Sigmoid colon (tissue), 7 donors: Measurements from ENCODE around the gene FOLR2. TPM values are rescaled to one million over a fixed set of nuclear protein-coding genes. Genes with fewer than 3 reads are reported as not detected.

ENCODE experiments used
- DNase-seq: peaks from one replicate; pipeline ENCODE4 v3.0.0-alpha.2; 2019
- H3K27ac ChIP-seq, 4 donors: fragments of 200-600 bp; sonication (generic); one replicate each; pipeline ENCODE4 v1.5.1; 2016 to 2019; ENCODE audit warnings: mild to moderate bottlenecking in 1 of 4
- H3K27me3 ChIP-seq, 3 donors: fragments of 200-600 bp; sonication (generic); one replicate each; pipeline ENCODE4 v1.5.1; 2019; ENCODE audit warnings: mild to moderate bottlenecking in 1 of 3
- H3K36me3 ChIP-seq, 4 donors: fragments of 200-600 bp; sonication (generic); one replicate each; pipeline ENCODE4 v1.5.1; 2016 to 2019
- H3K4me1 ChIP-seq, 4 donors: fragments of 200-600 bp; sonication (generic); one replicate each; pipeline ENCODE4 v1.5.1; 2017 to 2019
- H3K4me3 ChIP-seq, 4 donors: fragments of 200-600 bp; sonication (generic); one replicate each; pipeline ENCODE4 v1.5.1; 2017 to 2019; ENCODE audit warnings: mild to moderate bottlenecking in 2 of 4, moderate library complexity in 1 of 4
- H3K9me3 ChIP-seq, 4 donors: fragments of 200-600 bp in 3 of 4; sonication (generic) in 3 of 4; one replicate each; pipeline versions ENCODE4 v1.5.1 to v1.6.1; 2013 to 2019
- CTCF ChIP-seq, 4 experiments: fragments of 450-650 bp in 3 of 4; fragments of 200-600 bp in 1 of 4; IDR thresholded peaks; one replicate each; pipeline ENCODE4 v1.5.1; 2016 to 2019; ENCODE audit warnings: antibody characterized with exemption in 4 of 4, mild to moderate bottlenecking in 3 of 4, moderate library complexity in 2 of 4
- EP300 ChIP-seq, 4 donors: sonication (generic); formaldehyde crosslinking; IDR thresholded peaks; one replicate each; pipeline ENCODE4 v1.6.1; 2017; ENCODE audit warnings: antibody characterized with exemption in 4 of 4
- POLR2A ChIP-seq, 2 donors: fragments of 450-650 bp; IDR thresholded peaks; one replicate each; pipeline ENCODE4 v1.6.1; 2016; ENCODE audit warnings: antibody characterized with exemption in 2 of 2, mild to moderate bottlenecking in 2 of 2, moderate library complexity in 2 of 2
- POLR2AphosphoS5 ChIP-seq, 4 donors: sonication (generic); formaldehyde crosslinking; IDR thresholded peaks; one replicate each; pipeline ENCODE4 v1.6.1; 2017; ENCODE audit warnings: antibody characterized with exemption in 4 of 4
- WGBS, 2 donors: extraction: QIAGEN DNeasy Blood & Tissue Kit; methylation state at CpG; one replicate each; pipeline ENCODE4 v1.1.7; 2013; 5-methylcytosine and 5-hydroxymethylcytosine counted together
- intact Hi-C: fragments of 100-400 bp; cut with DNase I; formaldehyde crosslinking; loops from one replicate; pipeline ENCODE4 v1.15.1; 2023
- polyA plus RNA-seq, 3 donors: library from polyadenylated mRNA; stranded (reverse); fragments of 200-250 nt; gene quantifications; one replicate each; pipeline ENCODE4 v1.2.3, GENCODE V29; 2013
- total RNA-seq, 4 donors: library from RNA; depleted of rRNA; stranded (reverse); fragments of >200 nt; gene quantifications; one replicate each; pipeline ENCODE4 v1.1.0, GENCODE V29; 2016
- donor health status: healthy with polysubstance abuse.
- donor health status: Bipolar disorder and iron deficiency.
- donor health status: healthy.

FOLR2 gene
- total and polyA plus RNA-seq, 7 donors, result 14.1 to 61.7 (median 27.0) TPM

DNA sequence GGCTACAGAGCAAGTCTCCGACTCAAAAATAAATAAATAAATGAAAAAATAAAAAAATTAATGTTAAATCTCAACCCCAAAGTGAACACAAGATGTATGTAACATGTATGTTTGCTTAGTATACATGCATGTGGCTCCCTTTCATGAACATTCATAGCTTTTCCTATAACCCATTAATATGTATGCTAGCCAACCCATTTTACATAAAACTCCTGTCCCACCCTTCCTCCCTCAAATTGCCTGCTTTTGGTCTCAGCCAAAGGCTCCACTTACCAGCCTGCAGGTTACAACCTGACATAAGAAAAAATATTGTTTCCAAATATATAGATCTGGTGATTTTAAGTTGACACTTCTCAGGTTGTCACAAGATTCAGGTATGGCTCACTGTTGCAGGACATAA, 28.3 kb upstream of the FOLR2 start:
- intact Hi-C loops, result loop anchor here (10.0 kb wide), 1 partner anchor 47 kb away; no protein-coding TSS in a partner anchor
- Histone ChIP-seq H3K4me1 (peaks cover 0 to 3% (median 0%) of the 10 kb centered on the region in 4 donors), H3K27ac (no peak overlapping the region), H3K4me3 (no peak overlapping the region), H3K27me3 (no peaks in the 10 kb centered on the region), H3K36me3 (no peaks in the 10 kb centered on the region), H3K9me3 (no peaks in the 10 kb centered on the region)
- no peak for DNase-seq
- TF ChIP-seq POLR2AphosphoS5 (IDR thresholded peaks at IDR 0.05) (no peak), POLR2A (IDR thresholded peaks at IDR 0.05) (no peak), CTCF (IDR thresholded peaks at IDR 0.05) (no peak), EP300 (IDR thresholded peaks at IDR 0.05) (no peak)
- WGBS, 2 donors, result 84 to 92% methylated on average over 1 of the region's 1 CpG

- no peak for TF ChIP-seq EP300 (IDR thresholded peaks at IDR 0.05)
- TF ChIP-seq CTCF (IDR thresholded peaks at IDR 0.05), result no peak
- no peak for TF ChIP-seq POLR2AphosphoS5 (IDR thresholded peaks at IDR 0.05)
- TF ChIP-seq POLR2A (IDR thresholded peaks at IDR 0.05), result no peak
Observed at GRCh38 chr11:72189455-72190250, 26.9 kb upstream of the FOLR2 start.

GRCh38 chr11:72190631-72191071, 25.9 kb upstream of the FOLR2 start:
- Histone ChIP-seq H3K9me3 (no peaks in the 10 kb centered on the region), H3K4me1 (no peaks in the 10 kb centered on the region), H3K36me3 (no peaks in the 10 kb centered on the region), H3K4me3 (no peak overlapping the region), H3K27ac (no peak overlapping the region), H3K27me3 (no peaks in the 10 kb centered on the region)
- WGBS, 2 donors, result 85 to 91% methylated on average over 5 of the region's 5 CpGs
- no peak for DNase-seq
- TF ChIP-seq POLR2A (IDR thresholded peaks at IDR 0.05) (no peak), EP300 (IDR thresholded peaks at IDR 0.05) (no peak), CTCF (IDR thresholded peaks at IDR 0.05) (no peak), POLR2AphosphoS5 (IDR thresholded peaks at IDR 0.05) (no peak)
- intact Hi-C loops, result no loop called here

More at GRCh38 chr11:72189455-72190250, 26.9 kb upstream of the FOLR2 start:
- H3K4me3 ChIP-seq, result no peak overlapping the region
- no peaks in the 10 kb centered on the region for H3K4me1 ChIP-seq
- intact Hi-C loops, result loop anchor here (10.0 kb wide), 1 partner anchor 45 kb away; no protein-coding TSS in a partner anchor
- no peak for DNase-seq
- no peak overlapping the region for H3K27ac ChIP-seq
- H3K36me3 ChIP-seq, result no peaks in the 10 kb centered on the region
- H3K9me3 ChIP-seq, result no peaks in the 10 kb centered on the region
- H3K27me3 ChIP-seq, result no peaks in the 10 kb centered on the region
- WGBS, 2 donors, result 43 to 57% methylated on average over 3 of the region's 3 CpGs

DNA sequence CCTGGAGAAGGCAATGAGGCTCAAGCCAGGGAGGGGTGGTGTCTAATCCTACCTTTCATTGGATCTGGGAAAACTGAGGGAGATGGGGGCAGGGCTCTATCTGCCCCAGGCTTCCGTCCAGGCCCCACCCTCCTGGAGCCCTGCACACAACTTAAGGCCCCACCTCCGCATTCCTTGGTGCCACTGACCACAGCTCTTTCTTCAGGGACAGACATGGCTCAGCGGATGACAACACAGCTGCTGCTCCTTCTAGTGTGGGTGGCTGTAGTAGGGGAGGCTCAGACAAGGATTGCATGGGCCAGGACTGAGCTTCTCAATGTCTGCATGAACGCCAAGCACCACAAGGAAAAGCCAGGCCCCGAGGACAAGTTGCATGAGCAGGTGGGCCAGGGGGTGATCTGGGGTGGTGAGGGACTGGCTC, 24.6 kb upstream of the FOLR2 start, which contains the start of gene FOLR1:
TSS of gene FOLR1 (plus strand) at position 180 of the 421 bp plus-strand sequence. CDS start at position 214, 34 bp downstream.
- H3K4me1 ChIP-seq, result no peaks in the 10 kb centered on the region
- DNase-seq, result no peak
- no peaks in the 10 kb centered on the region for H3K36me3 ChIP-seq
- H3K27me3 ChIP-seq, result no peaks in the 10 kb centered on the region
- no peaks in the 10 kb centered on the region for H3K9me3 ChIP-seq
- intact Hi-C loops, result no loop called here
- no peak within 1 kb of the TSS for H3K27ac ChIP-seq
- WGBS, 2 donors, result 82 to 90% methylated on average over 5 of the region's 5 CpGs
- TF ChIP-seq CTCF (IDR thresholded peaks at IDR 0.05) (no peak), POLR2A (IDR thresholded peaks at IDR 0.05) (no peak), POLR2AphosphoS5 (IDR thresholded peaks at IDR 0.05) (no peak), EP300 (IDR thresholded peaks at IDR 0.05) (no peak)
- no peak within 1 kb of the TSS for H3K4me3 ChIP-seq
